ENCODE measurements around the gene SLC41A2. TPM values are rescaled to one million over a fixed set of nuclear protein-coding genes. Genes with fewer than 3 reads are reported as not detected.
"Not testable (repeated sequence)": the region's sequence is repeated elsewhere in the genome, so short reads cannot be mapped to it uniquely, and the experiment has no call there.

Gene SLC41A2
- total and polyA plus RNA-seq, 11 donors: 0.30 to 12.8 (median 3.5) TPM

GRCh38 chr12:104953323-104953722, 4.8 kb downstream of the SLC41A2 start:
- ATAC-seq (no peak), DNase-seq (no peak)
- WGBS, 4 donors: 67 to 78% (median 72%) methylated on average over 2 of the region's 2 CpGs
- Histone ChIP-seq H3K36me3 (no peaks in the 10 kb centered on the region), H3K4me3 (no peak overlapping the region), H3K4me1 (peaks cover 0 to 12% (median 0%) of the 10 kb centered on the region in 12 donors), H3K27ac (no peak overlapping the region), H3K9me3 (no peaks in the 10 kb centered on the region), H3K27me3 (peaks cover 0 to 5% (median 0%) of the 10 kb centered on the region in 9 donors)
- intact Hi-C loops (cut with DNase I): no loop called here
- no peak for TF ChIP-seq POLR2A (IDR thresholded peaks at IDR 0.05)
- TF ChIP-seq, protein P1, sequence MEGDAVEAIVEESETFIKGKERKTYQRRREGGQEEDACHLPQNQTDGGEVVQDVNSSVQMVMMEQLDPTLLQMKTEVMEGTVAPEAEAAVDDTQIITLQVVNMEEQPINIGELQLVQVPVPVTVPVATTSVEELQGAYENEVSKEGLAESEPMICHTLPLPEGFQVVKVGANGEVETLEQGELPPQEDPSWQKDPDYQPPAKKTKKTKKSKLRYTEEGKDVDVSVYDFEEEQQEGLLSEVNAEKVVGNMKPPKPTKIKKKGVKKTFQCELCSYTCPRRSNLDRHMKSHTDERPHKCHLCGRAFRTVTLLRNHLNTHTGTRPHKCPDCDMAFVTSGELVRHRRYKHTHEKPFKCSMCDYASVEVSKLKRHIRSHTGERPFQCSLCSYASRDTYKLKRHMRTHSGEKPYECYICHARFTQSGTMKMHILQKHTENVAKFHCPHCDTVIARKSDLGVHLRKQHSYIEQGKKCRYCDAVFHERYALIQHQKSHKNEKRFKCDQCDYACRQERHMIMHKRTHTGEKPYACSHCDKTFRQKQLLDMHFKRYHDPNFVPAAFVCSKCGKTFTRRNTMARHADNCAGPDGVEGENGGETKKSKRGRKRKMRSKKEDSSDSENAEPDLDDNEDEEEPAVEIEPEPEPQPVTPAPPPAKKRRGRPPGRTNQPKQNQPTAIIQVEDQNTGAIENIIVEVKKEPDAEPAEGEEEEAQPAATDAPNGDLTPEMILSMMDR (IDR thresholded peaks at IDR 0.05): no peak

- intact Hi-C loops (cut with DNase I): no loop called here
- no peak for ATAC-seq
- 86 to 92% (median 89%) methylated on average over 3 of the region's 3 CpGs for WGBS, 4 donors
- Histone ChIP-seq H3K4me3 (no peak overlapping the region), H3K27me3 (peaks cover 0 to 5% (median 0%) of the 10 kb centered on the region in 9 donors), H3K36me3 (no peaks in the 10 kb centered on the region), H3K9me3 (no peaks in the 10 kb centered on the region), H3K4me1 (peaks cover 0 to 12% (median 0%) of the 10 kb centered on the region in 12 donors), H3K27ac (no peak overlapping the region)
- no peak for DNase-seq
- TF ChIP-seq, protein P1 (IDR thresholded peaks at IDR 0.05): no peak
- no peak for TF ChIP-seq POLR2A (IDR thresholded peaks at IDR 0.05)
These were observed 5.3 kb downstream of the SLC41A2 start for GRCh38 chr12:104952816-104953215.

GRCh38 chr12:104951759-104952509, 6.2 kb downstream of the SLC41A2 start:
- Histone ChIP-seq H3K27me3 (no peaks in the 10 kb centered on the region), H3K27ac (no peak overlapping the region), H3K4me3 (no peak overlapping the region), H3K36me3 (no peaks in the 10 kb centered on the region), H3K4me1 (peaks cover 0 to 5% (median 0%) of the 10 kb centered on the region in 12 donors), H3K9me3 (no peaks in the 10 kb centered on the region)
- no peak for ATAC-seq
- intact Hi-C loops (cut with DNase I): no loop called here
- 85 to 86% (median 86%) methylated on average over 5 of the region's 5 CpGs for WGBS, 4 donors
- no peak for DNase-seq
- TF ChIP-seq, protein P1 (IDR thresholded peaks at IDR 0.05): no peak
- TF ChIP-seq POLR2A (IDR thresholded peaks at IDR 0.05): no peak

DNA sequence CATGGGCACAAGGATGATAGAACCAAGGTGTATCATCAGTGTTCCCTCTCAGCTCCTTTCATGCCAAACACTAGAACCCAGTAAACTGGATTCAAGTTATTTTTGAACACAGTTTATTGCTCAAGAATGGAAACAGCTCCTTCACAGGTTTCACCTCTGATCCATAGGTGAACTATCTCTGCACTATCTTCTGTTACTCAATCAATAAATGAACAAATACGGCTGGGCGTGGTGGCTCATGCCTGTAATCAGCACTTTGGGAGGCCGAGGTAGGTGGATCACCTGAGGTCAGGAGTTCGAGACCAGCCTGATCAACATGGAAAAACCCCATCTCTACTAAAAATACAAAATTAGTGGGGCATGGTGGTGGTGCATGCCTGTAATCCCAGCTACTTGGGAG, 9.4 kb downstream of the SLC41A2 start:
- ATAC-seq: not testable (repeated sequence)

More for the DNA sequence above, 9.4 kb downstream of the SLC41A2 start:
- H3K27ac ChIP-seq; H3K36me3 ChIP-seq; DNase-seq; H3K27me3 ChIP-seq; intact Hi-C loops (cut with DNase I); H3K4me1 ChIP-seq; H3K4me3 ChIP-seq; H3K9me3 ChIP-seq: not testable (repeated sequence)
- WGBS, 4 donors: 67 to 95% (median 93%) methylated on average over 4 of the region's 4 CpGs

Measured in heart left ventricle (tissue), 16 donors.